T-helper 1 cell treated with Interleukin-12 subunit alpha and Interleukin-12 subunit beta and Interleukin-4 antibody, amounts not matched to agents 30 μg/mL and 1 μg/mL, for 36 hours (primary cell): Measurements from ENCODE around the gene AEBP1.
A peak's percentile ranks its signal among the peaks of the same experiment; 100 is the strongest.

Source experiments
- H3K27ac Mint-ChIP-seq: one replicate; pipeline ENCODE4 v1.8.0; 2021; ENCODE audit warnings: mild to moderate bottlenecking, mixed read lengths
- H3K27me3 Mint-ChIP-seq: one replicate; pipeline ENCODE4 v1.8.0; 2021; ENCODE audit warnings: low read depth, mixed read lengths
- H3K36me3 Mint-ChIP-seq: one replicate; pipeline ENCODE4 v1.8.0; 2021; ENCODE audit warnings: low read depth, mixed read lengths
- H3K4me1 Mint-ChIP-seq: one replicate; pipeline ENCODE4 v1.8.0; 2021; ENCODE audit warnings: low read depth, mixed read lengths
- H3K4me3 Mint-ChIP-seq: one replicate; pipeline ENCODE4 v1.8.0; 2021; ENCODE audit warnings: mild to moderate bottlenecking, moderate library complexity, mixed read lengths
- H3K9me3 Mint-ChIP-seq: one replicate; pipeline ENCODE4 v1.8.0; 2021; ENCODE audit warnings: mixed read lengths

Gene AEBP1

GRCh38 chr7:44111761-44112160 lies 7.6 kb downstream of the AEBP1 start:
- Mint-ChIP-seq H3K4me3 (no peak overlapping the region), H3K27me3 (no peaks in the 10 kb centered on the region), H3K36me3 (peaks cover 1% of the 10 kb centered on the region), H3K9me3 (no peaks in the 10 kb centered on the region), H3K27ac (no peak overlapping the region), H3K4me1 (no peaks in the 10 kb centered on the region)

- peaks cover 1% of the 10 kb centered on the region for H3K36me3 Mint-ChIP-seq
- H3K4me3 Mint-ChIP-seq, result no peak overlapping the region
- no peaks in the 10 kb centered on the region for H3K9me3 Mint-ChIP-seq
- H3K27me3 Mint-ChIP-seq, result no peaks in the 10 kb centered on the region
- no peaks in the 10 kb centered on the region for H3K4me1 Mint-ChIP-seq
- no peak overlapping the region for H3K27ac Mint-ChIP-seq
Measured at GRCh38 chr7:44112231-44112996, 8.3 kb downstream of the AEBP1 start.

GRCh38 chr7:44112997-44113763 lies 9.0 kb downstream of the AEBP1 start:
- no peaks in the 10 kb centered on the region for H3K9me3 Mint-ChIP-seq
- H3K27me3 Mint-ChIP-seq, result no peaks in the 10 kb centered on the region
- no peak overlapping the region for H3K4me3 Mint-ChIP-seq
- H3K27ac Mint-ChIP-seq, result no peak overlapping the region
- peaks cover 6% of the 10 kb centered on the region for H3K36me3 Mint-ChIP-seq
- H3K4me1 Mint-ChIP-seq, result no peaks in the 10 kb centered on the region

GRCh38 chr7:44113764-44114354 lies 9.7 kb downstream of the AEBP1 start:
- H3K9me3 Mint-ChIP-seq, result no peaks in the 10 kb centered on the region
- peaks cover 6% of the 10 kb centered on the region for H3K36me3 Mint-ChIP-seq
- H3K4me1 Mint-ChIP-seq, result no peaks in the 10 kb centered on the region
- no peak overlapping the region for H3K27ac Mint-ChIP-seq
- no peaks in the 10 kb centered on the region for H3K27me3 Mint-ChIP-seq
- H3K4me3 Mint-ChIP-seq, result no peak overlapping the region

- no peak overlapping the region for H3K27ac Mint-ChIP-seq
- H3K9me3 Mint-ChIP-seq, result no peaks in the 10 kb centered on the region
- H3K36me3 Mint-ChIP-seq, result peaks cover 8% of the 10 kb centered on the region
- H3K4me1 Mint-ChIP-seq, result peaks cover 1% of the 10 kb centered on the region
- H3K27me3 Mint-ChIP-seq, result no peaks in the 10 kb centered on the region
- H3K4me3 Mint-ChIP-seq, result no peak overlapping the region
Measured at GRCh38 chr7:44114586-44115310, 10.6 kb downstream of the AEBP1 start.

- Mint-ChIP-seq H3K9me3 (no peaks in the 10 kb centered on the region), H3K36me3 (peaks cover 17% of the 10 kb centered on the region), H3K27me3 (no peaks in the 10 kb centered on the region), H3K4me3 (no peak overlapping the region), H3K27ac (no peak overlapping the region), H3K4me1 (peaks cover 13% of the 10 kb centered on the region)
Measured at GRCh38 chr7:44116087-44116788, 12.1 kb downstream of the AEBP1 start.

GRCh38 chr7:44116789-44117666 lies 12.9 kb downstream of the AEBP1 start:
- Mint-ChIP-seq H3K9me3 (no peaks in the 10 kb centered on the region), H3K27ac (no peak overlapping the region), H3K4me1 (peaks cover 15% of the 10 kb centered on the region), H3K4me3 (no peak overlapping the region), H3K36me3 (peaks cover 17% of the 10 kb centered on the region), H3K27me3 (no peaks in the 10 kb centered on the region)

- Mint-ChIP-seq H3K36me3 (peaks cover 17% of the 10 kb centered on the region), H3K27ac (no peak overlapping the region), H3K9me3 (no peaks in the 10 kb centered on the region), H3K4me1 (peaks cover 22% of the 10 kb centered on the region), H3K4me3 (no peak overlapping the region), H3K27me3 (no peaks in the 10 kb centered on the region)
Measured at GRCh38 chr7:44117801-44118429, 13.8 kb downstream of the AEBP1 start.

- H3K4me3 Mint-ChIP-seq, result no peak overlapping the region
- H3K27me3 Mint-ChIP-seq, result peaks cover 4% of the 10 kb centered on the region
- no peaks in the 10 kb centered on the region for H3K9me3 Mint-ChIP-seq
- peaks cover 16% of the 10 kb centered on the region for H3K36me3 Mint-ChIP-seq
- no peak overlapping the region for H3K27ac Mint-ChIP-seq
- H3K4me1 Mint-ChIP-seq, result peaks cover 25% of the 10 kb centered on the region
Measured at GRCh38 chr7:44119829-44120380, 15.8 kb downstream of the AEBP1 start.

- Mint-ChIP-seq H3K4me1 (peaks cover 25% of the 10 kb centered on the region), H3K27ac (peak overlapping the region; percentile 15), H3K4me3 (no peak overlapping the region)
Measured at GRCh38 chr7:44120395-44120794, 16.2 kb downstream of the AEBP1 start.

GRCh38 chr7:44121761-44122420 lies 17.7 kb downstream of the AEBP1 start:
- H3K9me3 Mint-ChIP-seq, result no peaks in the 10 kb centered on the region
- H3K27ac Mint-ChIP-seq, result no peak overlapping the region
- H3K4me1 Mint-ChIP-seq, result peaks cover 25% of the 10 kb centered on the region
- no peak overlapping the region for H3K4me3 Mint-ChIP-seq
- peaks cover 16% of the 10 kb centered on the region for H3K36me3 Mint-ChIP-seq
- peaks cover 9% of the 10 kb centered on the region for H3K27me3 Mint-ChIP-seq

More at GRCh38 chr7:44120395-44120794, 16.2 kb downstream of the AEBP1 start:
- peaks cover 4% of the 10 kb centered on the region for H3K27me3 Mint-ChIP-seq
- peaks cover 16% of the 10 kb centered on the region for H3K36me3 Mint-ChIP-seq
- H3K9me3 Mint-ChIP-seq, result no peaks in the 10 kb centered on the region

GRCh38 chr7:44122529-44122928 lies 18.4 kb downstream of the AEBP1 start:
- peaks cover 25% of the 10 kb centered on the region for H3K4me1 Mint-ChIP-seq
- H3K36me3 Mint-ChIP-seq, result peaks cover 16% of the 10 kb centered on the region
- peak overlapping the region; percentile 81 for H3K4me3 Mint-ChIP-seq

More at GRCh38 chr7:44122529-44122928, 18.4 kb downstream of the AEBP1 start:
- peak overlapping the region; percentile 67 for H3K27ac Mint-ChIP-seq
- no peaks in the 10 kb centered on the region for H3K9me3 Mint-ChIP-seq
- H3K27me3 Mint-ChIP-seq, result peaks cover 13% of the 10 kb centered on the region
